Gastroesophageal sphincter (tissue), 4 donors: ENCODE data around the gene MMS19. TPM values are rescaled to one million over a fixed set of nuclear protein-coding genes. Genes with fewer than 3 reads are reported as not detected.

Experiments used
- ATAC-seq: fragments of 150-250 bp; one replicate; pipeline ENCODE4 v1.9.1; 2016; ENCODE audit warnings: mild to moderate bottlenecking, moderate library complexity
- H3K27ac ChIP-seq, 4 donors: fragments of 200-600 bp; sonication (generic) in 3 of 4; 1 replicate in 3 of 4; 2 replicates in 1 of 4; pipeline ENCODE4 v1.5.1; 2016 to 2019
- H3K27me3 ChIP-seq: fragments of 200-600 bp; sonication (generic); one replicate; pipeline ENCODE4 v1.5.1; 2019
- H3K36me3 ChIP-seq, 2 donors: fragments of 200-600 bp; sonication (generic); one replicate each; pipeline ENCODE4 v1.5.1; 2019; ENCODE audit warnings: control low read depth in 1 of 2
- H3K4me1 ChIP-seq, 3 donors: fragments of 200-600 bp; sonication (generic); 1 replicate in 2 of 3; 2 replicates in 1 of 3; pipeline ENCODE4 v1.5.1; 2016 to 2019; ENCODE audit warnings: control low read depth in 2 of 3
- H3K4me3 ChIP-seq, 2 donors: fragments of 200-600 bp; sonication (generic); one replicate each; pipeline ENCODE4 v1.5.1; 2019; ENCODE audit warnings: mild to moderate bottlenecking in 1 of 2, moderate library complexity in 1 of 2
- H3K9me3 ChIP-seq, 3 donors: fragments of 200-600 bp; sonication (generic); one replicate each; pipeline ENCODE4 v1.5.1; 2017 to 2019; ENCODE audit warnings: control low read depth in 2 of 3
- EP300 ChIP-seq: sonication (generic); formaldehyde crosslinking; IDR thresholded peaks from one replicate; pipeline ENCODE4 v1.6.1; 2017; ENCODE audit warnings: antibody characterized with exemption, mild to moderate bottlenecking
- POLR2A ChIP-seq, 2 donors: fragments of 450-650 bp; IDR thresholded peaks; one replicate each; pipeline ENCODE4 v1.6.1; 2017; ENCODE audit warnings: antibody characterized with exemption in 2 of 2, mild to moderate bottlenecking in 2 of 2, moderate library complexity in 1 of 2
- POLR2AphosphoS5 ChIP-seq: sonication (generic); formaldehyde crosslinking; IDR thresholded peaks from one replicate; pipeline ENCODE4 v1.6.1; 2017; ENCODE audit warnings: antibody characterized with exemption
- WGBS, 2 donors: methylation state at CpG; one replicate each; pipeline ENCODE4 v1.1.5; 2018; ENCODE audit warnings: low coverage in 1 of 2; 5-methylcytosine and 5-hydroxymethylcytosine counted together
- total RNA-seq, 4 donors: library from RNA; depleted of rRNA; stranded (reverse); fragments of >200 nt; gene quantifications; one replicate each; pipeline ENCODE4 v1.1.0, GENCODE V29; 2016
- TF ChIP-seq, protein P1 (sequence below), 4 experiments: fragments of 200-600 bp in 2 of 4; fragments of 450-650 bp in 2 of 4; sonication (generic) in 1 of 4; IDR thresholded peaks; one replicate each; pipeline ENCODE4 v1.5.1; 2017 to 2019; ENCODE audit warnings: antibody characterized with exemption in 4 of 4, mild to moderate bottlenecking in 2 of 4, moderate library complexity in 2 of 4

Gene MMS19
- total RNA-seq, 4 donors from 2014 or later: 44.3 to 75.8 (median 51.8) TPM

DNA sequence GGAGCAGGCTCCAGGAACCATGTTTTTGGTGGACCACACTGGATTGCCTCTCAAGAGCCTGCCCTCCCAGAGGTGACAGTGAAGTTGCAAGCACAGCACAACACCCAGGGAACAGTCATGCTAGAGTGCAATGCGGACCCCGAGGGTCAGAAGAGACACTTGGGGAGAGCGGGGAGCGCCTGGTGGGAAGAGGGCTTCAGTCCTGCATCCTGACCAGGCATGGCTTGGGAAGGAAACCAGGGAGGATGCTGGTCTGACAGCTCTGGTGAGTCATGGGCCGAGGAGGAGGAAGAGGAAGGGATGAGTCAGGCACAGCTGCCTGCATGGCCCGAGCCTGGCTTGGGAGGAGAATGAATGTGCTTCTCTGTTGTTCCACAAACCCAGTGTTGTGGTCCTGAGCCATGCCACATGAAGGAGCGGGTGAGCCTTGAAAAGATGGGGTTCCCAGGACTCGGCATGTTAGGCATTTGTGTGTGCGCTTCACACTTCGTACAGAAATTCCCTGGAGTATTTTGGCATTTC is 44.9 kb upstream of the MMS19 start:
- H3K9me3 ChIP-seq: no peaks in the 10 kb centered on the region
- no peaks in the 10 kb centered on the region for H3K36me3 ChIP-seq
- no peaks in the 10 kb centered on the region for H3K27me3 ChIP-seq
- H3K4me1 ChIP-seq: peaks cover 4 to 62% (median 18%) of the 10 kb centered on the region in 3 donors
- H3K4me3 ChIP-seq: no peak overlapping the region
- ATAC-seq: peak; percentile 87
- 63% methylated on average over 8 of the region's 10 CpGs; no CpG with 5 or more reads in 1 of the 2 donors for WGBS, 2 donors
- H3K27ac ChIP-seq: peak overlapping the region; percentile 43 to 89 (median 84)
- TF ChIP-seq POLR2AphosphoS5: peak; percentile 70
- no peak for TF ChIP-seq EP300

DNA sequence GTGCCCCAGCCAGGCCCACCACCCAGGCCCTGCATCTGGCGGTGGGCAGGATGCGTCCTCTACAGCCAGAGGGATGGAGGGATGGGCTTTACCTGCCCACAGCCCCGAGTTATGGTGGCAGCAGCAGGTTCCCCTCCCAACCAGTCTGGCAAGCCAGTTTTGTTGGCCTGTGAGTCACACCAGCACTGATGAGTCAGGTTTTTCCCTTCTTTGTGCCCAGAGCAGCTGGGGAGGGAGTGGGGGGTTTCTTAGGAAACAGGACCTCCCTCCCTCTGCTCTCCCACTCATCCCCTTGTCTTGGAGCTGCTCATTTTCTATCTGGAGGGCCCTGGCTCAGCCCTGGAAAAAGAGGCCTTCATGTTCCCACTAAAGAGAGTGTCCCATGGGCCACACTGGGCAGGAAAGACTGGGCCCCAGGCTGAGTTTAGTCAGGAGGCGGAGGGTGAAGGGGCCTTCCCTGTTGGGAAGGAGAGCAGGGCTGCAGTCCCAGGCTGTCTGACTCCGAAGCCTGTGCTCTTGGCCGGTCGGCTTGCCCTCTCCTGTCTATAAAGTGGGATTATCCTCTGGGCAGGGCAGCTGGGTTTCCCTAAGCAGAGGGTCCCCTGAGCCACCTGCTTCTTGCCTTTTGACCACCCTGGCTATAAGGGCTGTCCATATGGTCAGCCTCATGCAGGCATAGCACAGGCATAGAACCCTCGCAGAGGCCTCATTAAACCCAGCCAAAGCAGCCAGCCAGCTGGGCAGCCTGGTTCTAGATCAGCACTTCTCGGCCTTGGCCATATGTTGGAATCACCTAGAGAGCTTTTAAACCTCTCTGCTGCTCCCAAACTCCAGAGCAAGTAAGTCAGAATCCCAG is 44.2 kb upstream of the MMS19 start:
- Histone ChIP-seq H3K27ac (peak overlapping the region; percentile 43 to 89 (median 84)), H3K4me3 (no peak overlapping the region), H3K4me1 (peaks cover 4 to 55% (median 18%) of the 10 kb centered on the region in 3 donors), H3K9me3 (no peaks in the 10 kb centered on the region), H3K36me3 (no peaks in the 10 kb centered on the region), H3K27me3 (no peaks in the 10 kb centered on the region)
- TF ChIP-seq, protein P1, sequence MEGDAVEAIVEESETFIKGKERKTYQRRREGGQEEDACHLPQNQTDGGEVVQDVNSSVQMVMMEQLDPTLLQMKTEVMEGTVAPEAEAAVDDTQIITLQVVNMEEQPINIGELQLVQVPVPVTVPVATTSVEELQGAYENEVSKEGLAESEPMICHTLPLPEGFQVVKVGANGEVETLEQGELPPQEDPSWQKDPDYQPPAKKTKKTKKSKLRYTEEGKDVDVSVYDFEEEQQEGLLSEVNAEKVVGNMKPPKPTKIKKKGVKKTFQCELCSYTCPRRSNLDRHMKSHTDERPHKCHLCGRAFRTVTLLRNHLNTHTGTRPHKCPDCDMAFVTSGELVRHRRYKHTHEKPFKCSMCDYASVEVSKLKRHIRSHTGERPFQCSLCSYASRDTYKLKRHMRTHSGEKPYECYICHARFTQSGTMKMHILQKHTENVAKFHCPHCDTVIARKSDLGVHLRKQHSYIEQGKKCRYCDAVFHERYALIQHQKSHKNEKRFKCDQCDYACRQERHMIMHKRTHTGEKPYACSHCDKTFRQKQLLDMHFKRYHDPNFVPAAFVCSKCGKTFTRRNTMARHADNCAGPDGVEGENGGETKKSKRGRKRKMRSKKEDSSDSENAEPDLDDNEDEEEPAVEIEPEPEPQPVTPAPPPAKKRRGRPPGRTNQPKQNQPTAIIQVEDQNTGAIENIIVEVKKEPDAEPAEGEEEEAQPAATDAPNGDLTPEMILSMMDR (IDR thresholded peaks at IDR 0.05): no peak
- TF ChIP-seq POLR2A (IDR thresholded peaks at IDR 0.05): no peak
- TF ChIP-seq EP300: no peak
- TF ChIP-seq POLR2AphosphoS5: peak; percentile 69
- whole genome bisulfite sequencing, 2 donors: 75% methylated on average over 2 of the region's 9 CpGs; no CpG with 5 or more reads in 1 of the 2 donors
- ATAC-seq: peak; percentile 78

DNA sequence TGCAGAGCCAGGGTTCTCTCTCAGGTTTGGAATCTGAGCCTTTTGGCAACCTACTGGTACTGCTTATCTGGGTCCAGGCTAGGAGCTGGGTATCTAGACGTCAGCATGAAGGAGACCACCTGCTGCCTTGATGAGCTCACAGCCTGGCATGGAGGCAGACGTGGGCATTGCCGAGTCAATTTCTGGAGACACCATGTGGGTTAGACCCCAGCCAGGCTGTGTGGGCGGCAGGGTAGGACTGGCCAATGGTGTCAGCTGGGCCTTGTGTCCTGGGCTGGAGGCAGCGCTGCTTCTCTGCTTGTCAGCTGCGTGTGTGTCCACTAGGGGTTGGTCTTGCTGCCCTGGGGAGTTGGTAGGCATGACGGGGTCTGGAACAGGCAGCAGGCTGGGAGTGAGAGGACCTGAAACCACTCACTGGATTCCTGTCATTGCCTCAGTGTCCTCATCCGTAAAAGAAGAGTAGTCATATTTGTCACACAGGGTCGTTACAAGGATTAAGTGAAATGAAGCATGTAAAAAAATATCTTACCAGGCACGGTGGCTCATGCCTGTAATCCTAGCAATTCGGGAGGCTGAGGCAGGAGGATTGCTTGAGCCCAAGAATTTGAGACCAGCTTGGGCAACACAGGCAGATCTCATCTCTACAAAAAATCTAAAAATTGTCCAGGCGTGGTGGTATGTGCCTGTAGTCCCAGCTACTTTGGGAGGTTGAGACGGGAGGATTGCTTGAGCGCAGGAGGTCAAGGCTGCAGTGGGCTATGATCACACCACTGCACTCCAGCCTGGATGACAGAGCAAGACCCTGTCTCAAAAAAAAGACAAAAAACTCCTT is 42.7 kb upstream of the MMS19 start:
- Histone ChIP-seq H3K4me1 (peaks cover 4 to 49% (median 18%) of the 10 kb centered on the region in 3 donors), H3K36me3 (no peaks in the 10 kb centered on the region), H3K9me3 (no peaks in the 10 kb centered on the region), H3K27ac (peak overlapping the region in 3 of 4 donors; percentile 37 to 84 (median 83)), H3K4me3 (no peak overlapping the region), H3K27me3 (no peaks in the 10 kb centered on the region)
- ATAC-seq: no peak
- 78 to 80% methylated on average over 2 to 9 of the region's 14 CpGs for WGBS, 2 donors
- no peak for TF ChIP-seq POLR2AphosphoS5
- TF ChIP-seq EP300: no peak
- TF ChIP-seq POLR2A (IDR thresholded peaks at IDR 0.05): no peak
- TF ChIP-seq, protein P1 (IDR thresholded peaks at IDR 0.05): no peak

DNA sequence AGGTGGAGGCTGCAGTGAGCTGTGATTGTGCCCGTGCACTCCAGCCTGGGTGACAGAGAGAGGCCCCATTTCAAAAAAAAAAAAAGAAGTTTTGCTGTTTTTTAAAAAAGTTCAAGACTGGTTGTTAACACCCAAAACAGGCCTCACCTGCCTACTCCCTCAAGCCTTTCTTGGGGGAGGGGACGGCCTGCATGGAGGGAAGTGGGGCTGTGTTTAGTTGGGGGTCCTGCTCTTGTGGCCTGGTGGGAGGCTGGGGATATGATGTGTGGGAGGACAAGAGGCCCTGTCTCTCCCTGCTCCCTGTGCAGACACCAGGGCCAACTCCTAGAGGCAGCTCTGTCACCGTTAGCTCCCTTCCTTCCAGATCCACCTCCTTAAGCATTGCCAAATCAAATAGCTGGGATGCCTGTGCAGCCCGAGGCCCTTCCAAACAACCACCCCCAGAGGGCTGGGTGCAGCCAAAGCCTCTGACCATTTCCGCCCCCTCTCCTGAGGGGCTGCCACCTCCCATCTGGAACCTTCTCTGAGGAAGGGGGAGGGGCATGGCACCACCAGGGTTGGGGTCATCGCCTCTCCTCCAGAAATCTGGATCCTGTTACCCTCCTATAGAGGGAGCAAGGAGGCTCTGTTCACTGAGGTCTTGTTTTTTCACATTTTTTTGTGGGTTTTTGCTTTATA is 41.4 kb upstream of the MMS19 start:
- peak; percentile 5 for TF ChIP-seq POLR2AphosphoS5
- TF ChIP-seq, protein P1 (IDR thresholded peaks at IDR 0.05): no peak
- peak; percentile 64 for ATAC-seq
- H3K4me3 ChIP-seq: no peak overlapping the region
- H3K9me3 ChIP-seq: no peaks in the 10 kb centered on the region
- H3K27me3 ChIP-seq: no peaks in the 10 kb centered on the region
- H3K27ac ChIP-seq: peak overlapping the region in 2 of 4 donors; percentile 83 to 84
- peaks cover 4 to 49% (median 18%) of the 10 kb centered on the region in 3 donors for H3K4me1 ChIP-seq
- H3K36me3 ChIP-seq: no peaks in the 10 kb centered on the region
- 86 to 100% methylated on average over 1 to 3 of the region's 6 CpGs for WGBS, 2 donors
